GM19025 (cell line): ENCODE data around the gene CDK5R1.

Experiments used
- ATAC-seq: cut with Tn5 transposase; IDR thresholded peaks from one replicate; pipeline ENCODE4 v1.9.1; 2021; ENCODE audit warnings: mild to moderate bottlenecking, low read depth, moderate library complexity; ENCODE audit not compliant: unreplicated experiment

The CDK5R1 gene

GRCh38 chr17:32470405-32471167 is 16.2 kb upstream of the CDK5R1 start:
- no peak for ATAC-seq

- no peak for ATAC-seq
Observed at GRCh38 chr17:32471652-32472051, 15.1 kb upstream of the CDK5R1 start.

GRCh38 chr17:32475258-32475657 is 11.5 kb upstream of the CDK5R1 start:
- ATAC-seq, result no peak

GRCh38 chr17:32477220-32477619 is 9.6 kb upstream of the CDK5R1 start:
- ATAC-seq, result no peak

- ATAC-seq, result no peak
Observed at GRCh38 chr17:32479074-32479617, 7.6 kb upstream of the CDK5R1 start.

GRCh38 chr17:32481193-32481592 is 5.6 kb upstream of the CDK5R1 start:
- no peak for ATAC-seq

GRCh38 chr17:32482568-32483320 is 4.0 kb upstream of the CDK5R1 start:
- ATAC-seq, result no peak

GRCh38 chr17:32483451-32484019 is 3.3 kb upstream of the CDK5R1 start:
- no peak for ATAC-seq

GRCh38 chr17:32484041-32484461 is 2.7 kb upstream of the CDK5R1 start:
- ATAC-seq, result no peak

GRCh38 chr17:32484628-32485027 is 2.2 kb upstream of the CDK5R1 start:
- ATAC-seq, result no peak

- no peak for ATAC-seq
Observed at GRCh38 chr17:32485261-32486110, 1.3 kb upstream of the CDK5R1 start.

GRCh38 chr17:32486111-32486700 is 587 bp upstream of the CDK5R1 start:
- peak; percentile 53 for ATAC-seq

GRCh38 chr17:32487473-32488176 is 832 bp downstream of the CDK5R1 start:
- peak; percentile 12 for ATAC-seq

- ATAC-seq, result no peak
Observed at GRCh38 chr17:32488177-32488542, 1.4 kb downstream of the CDK5R1 start.

GRCh38 chr17:32488604-32489180 is 1.9 kb downstream of the CDK5R1 start:
- no peak for ATAC-seq

GRCh38 chr17:32489320-32490100 is 2.7 kb downstream of the CDK5R1 start:
- ATAC-seq, result no peak

- no peak for ATAC-seq
Observed at GRCh38 chr17:32490101-32490482, 3.3 kb downstream of the CDK5R1 start.
